ENCODE data around the gene PRDM8.
"Not testable (repeated sequence)": the region's sequence is repeated elsewhere in the genome, so short reads cannot be mapped to it uniquely, and the experiment has no call there.

Gene PRDM8

DNA sequence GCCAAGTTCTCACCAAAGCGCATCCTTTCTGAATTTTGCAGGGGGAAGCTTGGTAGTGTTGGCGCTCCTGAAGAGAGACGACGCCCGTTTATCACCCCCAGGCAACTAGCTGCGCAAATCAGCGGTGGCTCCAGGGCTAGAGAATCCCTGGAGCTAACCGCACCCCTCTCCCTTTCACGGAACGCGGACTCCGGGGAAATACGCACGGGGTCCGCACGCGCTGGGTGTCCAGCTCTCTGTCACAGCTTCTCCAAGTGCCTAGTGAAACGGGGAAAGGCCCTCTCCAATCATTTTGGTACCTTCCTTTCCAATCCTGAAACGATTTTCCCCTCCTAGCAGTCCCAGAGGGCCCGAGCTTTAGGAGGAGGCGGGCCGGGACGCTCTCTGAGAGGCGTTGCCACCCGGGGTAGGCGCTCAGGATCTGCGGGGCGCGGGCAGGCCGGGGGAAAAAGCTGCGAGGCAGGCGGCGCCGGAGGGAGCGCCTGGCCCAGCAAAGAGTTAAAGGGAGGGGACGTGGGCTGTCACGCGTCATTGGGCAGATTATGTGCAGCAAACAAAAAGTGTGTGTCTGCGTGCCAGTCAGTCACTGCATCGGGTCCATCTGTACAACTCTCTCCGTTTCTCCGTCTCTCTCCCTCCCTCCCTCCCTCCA is at the start of gene PRDM8:
TSS of gene PRDM8 (plus strand) at position 582 of the 652 bp plus-strand sequence. CDS start 2,578 bp downstream, outside the sequence.
- in situ Hi-C loops (cut with HindIII; ENCODE audit: low pct_ligation_motif_present, low pct_unique_long_range_greater_than_20kb, low sequenced_read_pairs) = no loop called here
- peak; percentile 31 for DNase-seq

DNA sequence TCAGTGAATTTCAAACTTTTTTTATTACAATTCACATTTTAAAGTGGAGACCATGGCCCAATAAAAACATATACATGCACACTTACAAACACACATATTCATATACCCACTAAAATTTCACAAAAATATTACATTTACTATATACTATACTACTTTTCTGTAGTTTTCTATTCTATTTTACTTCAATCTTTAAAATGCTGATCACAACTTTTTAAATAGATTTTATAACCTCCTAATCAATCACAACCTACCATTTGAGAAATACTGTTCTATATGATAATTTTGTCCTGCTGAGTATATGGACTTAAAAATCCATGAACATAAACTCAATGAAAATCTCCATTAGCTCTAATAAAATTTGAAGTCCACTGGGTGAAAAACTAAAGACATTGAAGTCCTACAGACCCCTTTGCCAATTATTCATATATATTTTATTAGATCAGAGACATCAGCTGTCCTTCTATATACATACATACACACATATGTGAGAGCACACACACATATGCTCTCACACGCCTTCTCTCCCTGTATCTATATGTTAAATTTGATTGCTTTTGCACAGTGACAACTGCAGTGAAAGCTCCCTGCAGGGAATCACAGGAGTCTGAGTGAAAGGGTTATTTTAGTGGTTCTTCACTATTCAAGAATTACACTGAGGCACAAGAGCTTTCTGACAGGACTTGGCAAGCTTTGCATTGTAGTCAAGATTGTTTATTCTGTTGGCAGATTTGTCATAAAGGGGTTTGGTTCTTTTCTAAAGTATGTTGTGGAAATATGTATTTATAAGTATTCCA is 46.7 kb upstream of the PRDM8 start:
- in situ Hi-C loops (cut with HindIII; ENCODE audit: low pct_ligation_motif_present, low pct_unique_long_range_greater_than_20kb, low sequenced_read_pairs) = no loop called here
- DNase-seq = no peak

DNA sequence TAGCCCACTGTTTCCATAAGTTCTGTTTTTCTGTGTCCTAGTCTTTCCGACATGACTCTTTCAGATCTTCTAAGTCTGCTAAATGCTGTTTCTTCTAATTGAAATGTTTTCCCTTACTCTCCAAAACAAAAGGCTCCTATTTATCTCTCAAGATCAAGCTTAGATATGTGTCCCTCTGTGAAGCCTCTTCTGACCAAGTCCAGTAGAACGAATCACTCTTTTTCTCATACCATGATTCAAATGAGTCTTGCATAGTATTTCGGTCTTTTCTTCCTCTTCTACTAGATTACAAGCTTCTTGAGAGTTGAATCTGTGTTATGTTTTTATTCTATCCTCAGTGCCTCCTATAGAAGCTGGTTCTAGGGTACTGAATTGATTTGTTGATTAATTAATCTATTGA is 45.3 kb upstream of the PRDM8 start:
- in situ Hi-C loops (cut with HindIII; ENCODE audit: low pct_ligation_motif_present, low pct_unique_long_range_greater_than_20kb, low sequenced_read_pairs) = no loop called here
- DNase-seq = no peak

- in situ Hi-C loops (cut with HindIII; ENCODE audit: low pct_ligation_motif_present, low pct_unique_long_range_greater_than_20kb, low sequenced_read_pairs) = no loop called here
Measured at GRCh38 chr4:80153874-80154544, 43.3 kb upstream of the PRDM8 start.

GRCh38 chr4:80154545-80154933 is 42.8 kb upstream of the PRDM8 start:
- no peak for DNase-seq
- in situ Hi-C loops (cut with HindIII; ENCODE audit: low pct_ligation_motif_present, low pct_unique_long_range_greater_than_20kb, low sequenced_read_pairs) = no loop called here

More at GRCh38 chr4:80153874-80154544, 43.3 kb upstream of the PRDM8 start:
- no peak for DNase-seq

GRCh38 chr4:80155316-80155982 is 41.9 kb upstream of the PRDM8 start:
- DNase-seq = no peak
- in situ Hi-C loops (cut with HindIII; ENCODE audit: low pct_ligation_motif_present, low pct_unique_long_range_greater_than_20kb, low sequenced_read_pairs) = no loop called here

- DNase-seq = no peak
- in situ Hi-C loops (cut with HindIII; ENCODE audit: low pct_ligation_motif_present, low pct_unique_long_range_greater_than_20kb, low sequenced_read_pairs) = no loop called here
Measured at GRCh38 chr4:80156410-80156809, 40.9 kb upstream of the PRDM8 start.

DNA sequence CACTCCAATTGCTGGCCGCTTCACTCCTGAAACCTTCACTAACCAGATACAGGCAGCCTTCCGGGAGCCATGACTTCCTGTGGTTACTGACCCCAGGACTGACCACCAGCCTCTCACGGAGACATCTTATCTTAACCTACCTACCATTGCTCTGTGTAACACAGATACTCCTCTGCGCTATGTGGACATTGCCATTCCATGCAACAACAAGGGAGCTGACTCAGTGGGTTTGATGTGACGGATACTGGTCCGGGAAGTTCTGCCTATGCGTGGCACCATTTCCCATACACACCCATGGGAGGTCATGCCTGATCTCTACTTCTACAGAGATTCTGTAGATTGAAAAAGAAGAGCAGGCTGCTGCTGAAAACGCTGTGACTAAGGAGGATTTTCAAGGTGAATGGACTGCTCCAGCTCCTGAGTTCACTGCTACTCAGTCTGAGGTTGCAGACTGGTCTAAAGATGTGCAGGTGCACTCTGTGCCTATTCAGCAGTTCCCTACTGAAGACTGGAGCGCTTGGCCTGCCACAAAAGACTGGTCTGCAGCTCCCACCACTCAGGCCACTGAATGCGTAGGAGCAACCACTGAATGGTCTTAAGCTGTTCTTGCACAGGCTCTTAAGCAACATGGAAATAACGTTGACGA is 35.8 kb upstream of the PRDM8 start:
- in situ Hi-C loops (cut with HindIII; ENCODE audit: low pct_ligation_motif_present, low pct_unique_long_range_greater_than_20kb, low sequenced_read_pairs) = no loop called here
- DNase-seq = no peak

GRCh38 chr4:80162418-80162817 is 34.9 kb upstream of the PRDM8 start:
- in situ Hi-C loops (cut with HindIII; ENCODE audit: low pct_ligation_motif_present, low pct_unique_long_range_greater_than_20kb, low sequenced_read_pairs) = no loop called here
- DNase-seq = no peak

DNA sequence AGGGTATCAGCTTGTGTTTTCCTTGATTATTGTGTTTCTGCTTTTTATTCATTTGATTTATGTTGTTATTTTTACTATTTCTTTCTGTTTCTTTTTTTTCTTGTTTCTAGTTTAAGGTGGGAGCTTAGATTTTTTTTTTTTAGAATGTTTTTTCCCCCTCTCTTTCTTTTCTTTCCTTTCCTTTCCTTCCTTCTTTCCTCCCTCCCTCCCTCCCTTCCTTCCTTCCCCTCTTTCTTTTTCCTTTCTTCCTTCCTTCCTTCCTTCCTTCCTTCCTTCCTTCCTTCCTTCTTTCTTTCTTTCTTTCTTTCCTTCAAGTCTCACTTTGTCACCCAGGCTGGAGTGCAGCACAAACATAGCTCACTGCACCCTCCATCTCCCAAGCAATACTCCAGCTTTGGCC is 31.4 kb upstream of the PRDM8 start:
- DNase-seq = no peak
- in situ Hi-C loops (cut with HindIII; ENCODE audit: low pct_ligation_motif_present, low pct_unique_long_range_greater_than_20kb, low sequenced_read_pairs) = no loop called here

GRCh38 chr4:80171251-80171650 is 26.1 kb upstream of the PRDM8 start:
- in situ Hi-C loops (cut with HindIII; ENCODE audit: low pct_ligation_motif_present, low pct_unique_long_range_greater_than_20kb, low sequenced_read_pairs) = no loop called here
- DNase-seq = no peak

GRCh38 chr4:80171656-80172055 is 25.6 kb upstream of the PRDM8 start:
- DNase-seq = no peak
- in situ Hi-C loops (cut with HindIII; ENCODE audit: low pct_ligation_motif_present, low pct_unique_long_range_greater_than_20kb, low sequenced_read_pairs) = no loop called here

- in situ Hi-C loops (cut with HindIII; ENCODE audit: low pct_ligation_motif_present, low pct_unique_long_range_greater_than_20kb, low sequenced_read_pairs) = no loop called here
- no peak for DNase-seq
Measured at GRCh38 chr4:80172203-80172602, 25.1 kb upstream of the PRDM8 start.

- DNase-seq = no peak
- in situ Hi-C loops (cut with HindIII; ENCODE audit: low pct_ligation_motif_present, low pct_unique_long_range_greater_than_20kb, low sequenced_read_pairs) = no loop called here
Measured at GRCh38 chr4:80173401-80173800, 23.9 kb upstream of the PRDM8 start.

GRCh38 chr4:80173841-80174240 is 23.5 kb upstream of the PRDM8 start:
- in situ Hi-C loops (cut with HindIII; ENCODE audit: low pct_ligation_motif_present, low pct_unique_long_range_greater_than_20kb, low sequenced_read_pairs) = no loop called here
- DNase-seq = no peak

DNA sequence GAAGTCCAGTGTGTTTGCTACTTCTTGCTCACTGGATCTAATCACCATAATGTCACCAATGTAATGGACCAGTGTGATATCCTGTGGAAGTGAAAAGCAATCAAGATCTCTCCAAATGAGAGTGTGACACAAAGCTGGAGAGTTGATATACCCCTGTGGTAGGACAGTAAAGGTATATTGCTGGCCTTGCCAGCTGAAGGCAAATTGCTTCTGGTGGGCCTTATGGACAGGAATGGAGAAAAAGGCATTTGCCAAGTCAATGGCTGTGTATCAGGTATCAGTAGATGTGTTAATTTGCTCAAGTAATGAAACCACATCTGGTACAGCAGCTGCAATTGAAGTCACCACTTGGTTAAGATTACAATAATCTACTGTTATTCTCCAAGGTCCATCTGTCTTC is 19.5 kb upstream of the PRDM8 start:
- in situ Hi-C loops (cut with HindIII; ENCODE audit: low pct_ligation_motif_present, low pct_unique_long_range_greater_than_20kb, low sequenced_read_pairs); DNase-seq: not testable (repeated sequence)

DNA sequence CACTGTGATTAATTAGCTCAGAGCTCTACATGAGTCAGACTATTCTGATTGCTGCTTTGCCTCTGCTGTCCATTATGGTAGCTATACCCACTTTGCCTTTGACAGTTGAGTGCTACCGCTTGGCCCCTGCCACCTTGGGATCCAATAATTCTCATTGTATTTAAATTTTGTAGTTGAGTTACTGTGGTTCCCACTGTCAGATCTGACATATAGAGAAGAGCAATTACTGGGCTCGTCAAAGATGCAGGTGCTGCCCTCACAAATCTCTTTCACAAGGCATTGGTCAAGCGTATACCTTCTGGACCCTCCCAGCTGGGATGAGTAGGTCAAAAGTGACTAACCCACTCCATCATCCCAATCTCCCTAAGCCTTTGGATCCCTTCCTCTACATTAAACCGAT is 18.3 kb upstream of the PRDM8 start:
- DNase-seq = no peak
- in situ Hi-C loops (cut with HindIII; ENCODE audit: low pct_ligation_motif_present, low pct_unique_long_range_greater_than_20kb, low sequenced_read_pairs) = no loop called here

DNA sequence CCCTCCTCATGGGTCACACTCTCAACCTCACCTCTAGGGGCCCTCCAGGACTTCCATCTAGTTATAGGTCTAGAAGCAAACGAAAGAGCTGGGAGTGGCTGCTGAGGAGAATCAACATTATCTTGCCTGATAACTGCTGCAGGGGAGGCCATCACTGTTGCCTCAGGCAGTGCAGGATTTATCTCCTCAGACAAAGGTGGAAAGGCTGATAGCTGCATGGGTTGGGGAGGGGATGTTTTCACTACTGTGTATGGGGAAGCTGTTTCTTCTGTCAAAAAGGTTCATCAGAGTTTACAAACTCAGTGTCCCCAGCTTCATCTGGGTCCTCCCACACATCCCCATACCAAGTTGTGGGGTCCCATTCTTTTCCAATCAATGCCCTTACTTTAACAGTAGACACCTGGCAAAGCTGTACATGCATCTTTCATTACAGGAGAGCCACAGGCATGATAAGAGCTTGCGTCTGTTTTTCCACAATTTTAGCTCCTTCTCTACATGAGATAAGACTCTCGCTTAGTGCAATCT is 17.6 kb upstream of the PRDM8 start:
- in situ Hi-C loops (cut with HindIII; ENCODE audit: low pct_ligation_motif_present, low pct_unique_long_range_greater_than_20kb, low sequenced_read_pairs) = no loop called here
- DNase-seq = no peak
